ENCODE data around the gene ITGB8.
"Not testable (repeated sequence)": the region's sequence is repeated elsewhere in the genome, so short reads cannot be mapped to it uniquely, and the experiment has no call there.

ITGB8 gene

GRCh38 chr7:20388084-20388483, 57.4 kb downstream of the ITGB8 start:
- Histone ChIP-seq H2AFZ (ENCODE audit: low read length) (no peak overlapping the region), H3K27me3 (ENCODE audit: control insufficient read depth in 3 of 3, insufficient read depth in 3 of 3, low read depth in 1 of 3, low read length in 3 of 3) (no peaks in the 10 kb centered on the region), H3K27ac (replicated peaks; ENCODE audit: low read length) (no peak overlapping the region), H2BK120ac (ENCODE audit: low read depth, low read length) (no peak overlapping the region), H2BK5ac (ENCODE audit: low read length) (no peak overlapping the region), H3K4me3 (ENCODE audit: low read length in 2 of 2) (no peak overlapping the region), H3K9me3 (replicated peaks in 1 of 2; ENCODE audit: control insufficient read depth in 2 of 2, insufficient read depth in 1 of 2, low read depth in 1 of 2, low read length in 2 of 2) (peaks cover 0 to 4% of the 10 kb centered on the region in 2 donors), H3K18ac (ENCODE audit: low read length) (no peak overlapping the region), H4K91ac (ENCODE audit: low read depth, low read length, poor library complexity) (no peak overlapping the region), H3K14ac (ENCODE audit: low read length) (no peak overlapping the region), H2BK15ac (ENCODE audit: low read length) (no peak overlapping the region), H3K4ac (ENCODE audit: low read length) (no peak overlapping the region), H3K4me2 (ENCODE audit: insufficient read depth, low read length, poor library complexity, severe bottlenecking) (no peak overlapping the region), H4K8ac (ENCODE audit: low read depth, low read length) (no peak overlapping the region), H3K36me3 (replicated peaks in 1 of 2; ENCODE audit: control insufficient read depth in 2 of 2, insufficient read depth in 2 of 2, low read length in 2 of 2) (peaks cover 2 to 83% of the 10 kb centered on the region in 2 donors), H2AK5ac (ENCODE audit: low read depth, low read length) (no peak overlapping the region), H3K79me1 (ENCODE audit: low read depth, low read length) (no peaks in the 10 kb centered on the region), H3K9ac (ENCODE audit: low read depth, low read length, poor library complexity) (no peak overlapping the region), H2BK12ac (ENCODE audit: low read length) (no peak overlapping the region), H3K4me1 (ENCODE audit: control insufficient read depth in 2 of 2, insufficient read depth in 1 of 2, low read depth in 1 of 2, low read length in 2 of 2) (peaks cover 0 to 3% of the 10 kb centered on the region in 2 donors), H3K23ac (ENCODE audit: low read depth, low read length, poor library complexity) (no peak overlapping the region)
- no CpG with 5 or more reads among the region's 1 CpG for WGBS, 2 donors (ENCODE audit: extremely low coverage in 2 of 2, insufficient read length in 2 of 2, insufficient replicate concordance in 1 of 2)
- DNase-seq (ENCODE audit: low spot score) = no peak

GRCh38 chr7:20389192-20389591, 58.5 kb downstream of the ITGB8 start:
- DNase-seq (ENCODE audit: low spot score) = not testable (repeated sequence)
- no CpG with 5 or more reads among the region's 2 CpGs for WGBS, 2 donors (ENCODE audit: extremely low coverage in 2 of 2, insufficient read length in 2 of 2, insufficient replicate concordance in 1 of 2)

GRCh38 chr7:20393021-20393610, 62.4 kb downstream of the ITGB8 start:
- Histone ChIP-seq H2BK5ac (ENCODE audit: low read length) (no peak overlapping the region), H2AFZ (ENCODE audit: low read length) (no peak overlapping the region)

More at GRCh38 chr7:20389192-20389591, 58.5 kb downstream of the ITGB8 start:
- not testable (repeated sequence) for H3K4me2 ChIP-seq (ENCODE audit: insufficient read depth, low read length, poor library complexity, severe bottlenecking); H4K8ac ChIP-seq (ENCODE audit: low read depth, low read length); H3K27me3 ChIP-seq (ENCODE audit: control insufficient read depth in 3 of 3, insufficient read depth in 3 of 3, low read depth in 1 of 3, low read length in 3 of 3); H2AFZ ChIP-seq (ENCODE audit: low read length); H3K4me3 ChIP-seq (ENCODE audit: low read length in 2 of 2); H2AK5ac ChIP-seq (ENCODE audit: low read depth, low read length); H2BK120ac ChIP-seq (ENCODE audit: low read depth, low read length); H3K14ac ChIP-seq (ENCODE audit: low read length); H2BK12ac ChIP-seq (ENCODE audit: low read length); H3K4ac ChIP-seq (ENCODE audit: low read length); H3K18ac ChIP-seq (ENCODE audit: low read length); H2BK5ac ChIP-seq (ENCODE audit: low read length); H3K9ac ChIP-seq (ENCODE audit: low read depth, low read length, poor library complexity); H3K9me3 ChIP-seq (replicated peaks in 1 of 2; ENCODE audit: control insufficient read depth in 2 of 2, insufficient read depth in 1 of 2, low read depth in 1 of 2, low read length in 2 of 2); H3K79me1 ChIP-seq (ENCODE audit: low read depth, low read length); H3K4me1 ChIP-seq (ENCODE audit: control insufficient read depth in 2 of 2, insufficient read depth in 1 of 2, low read depth in 1 of 2, low read length in 2 of 2); H3K27ac ChIP-seq (replicated peaks; ENCODE audit: low read length); H3K23ac ChIP-seq (ENCODE audit: low read depth, low read length, poor library complexity); H2BK15ac ChIP-seq (ENCODE audit: low read length); H4K91ac ChIP-seq (ENCODE audit: low read depth, low read length, poor library complexity)
- peaks cover 4 to 83% of the 10 kb centered on the region in 2 donors for H3K36me3 ChIP-seq (replicated peaks in 1 of 2; ENCODE audit: control insufficient read depth in 2 of 2, insufficient read depth in 2 of 2, low read length in 2 of 2)

GRCh38 chr7:20393616-20394015, 62.9 kb downstream of the ITGB8 start:
- H3K4me2 ChIP-seq (ENCODE audit: insufficient read depth, low read length, poor library complexity, severe bottlenecking) = no peak overlapping the region
- no peak overlapping the region for H3K27ac ChIP-seq (replicated peaks; ENCODE audit: low read length)
- WGBS, 2 donors (ENCODE audit: extremely low coverage in 2 of 2, insufficient read length in 2 of 2, insufficient replicate concordance in 1 of 2) = no CpG with 5 or more reads among the region's 2 CpGs

More at GRCh38 chr7:20393021-20393610, 62.4 kb downstream of the ITGB8 start:
- no peaks in the 10 kb centered on the region for H3K9me3 ChIP-seq (replicated peaks in 1 of 2; ENCODE audit: control insufficient read depth in 2 of 2, insufficient read depth in 1 of 2, low read depth in 1 of 2, low read length in 2 of 2)
- H3K18ac ChIP-seq (ENCODE audit: low read length) = no peak overlapping the region
- no peak overlapping the region for H2AK5ac ChIP-seq (ENCODE audit: low read depth, low read length)
- no peak overlapping the region for H3K14ac ChIP-seq (ENCODE audit: low read length)
- peaks cover 4 to 83% of the 10 kb centered on the region in 2 donors for H3K36me3 ChIP-seq (replicated peaks in 1 of 2; ENCODE audit: control insufficient read depth in 2 of 2, insufficient read depth in 2 of 2, low read length in 2 of 2)
- no peak overlapping the region for H4K8ac ChIP-seq (ENCODE audit: low read depth, low read length)
- no peak overlapping the region for H3K4ac ChIP-seq (ENCODE audit: low read length)
- no peak overlapping the region for H3K4me3 ChIP-seq (ENCODE audit: low read length in 2 of 2)
- H2BK15ac ChIP-seq (ENCODE audit: low read length) = no peak overlapping the region
- no peak overlapping the region for H3K4me2 ChIP-seq (ENCODE audit: insufficient read depth, low read length, poor library complexity, severe bottlenecking)
- no peak overlapping the region for H4K91ac ChIP-seq (ENCODE audit: low read depth, low read length, poor library complexity)
- no peaks in the 10 kb centered on the region for H3K79me1 ChIP-seq (ENCODE audit: low read depth, low read length)
- H3K27me3 ChIP-seq (ENCODE audit: control insufficient read depth in 3 of 3, insufficient read depth in 3 of 3, low read depth in 1 of 3, low read length in 3 of 3) = no peaks in the 10 kb centered on the region
- no peaks in the 10 kb centered on the region for H3K4me1 ChIP-seq (ENCODE audit: control insufficient read depth in 2 of 2, insufficient read depth in 1 of 2, low read depth in 1 of 2, low read length in 2 of 2)
- no peak for DNase-seq (ENCODE audit: low spot score)
- no peak overlapping the region for H2BK12ac ChIP-seq (ENCODE audit: low read length)
- no CpG with 5 or more reads among the region's 2 CpGs for WGBS, 2 donors (ENCODE audit: extremely low coverage in 2 of 2, insufficient read length in 2 of 2, insufficient replicate concordance in 1 of 2)
- H2BK120ac ChIP-seq (ENCODE audit: low read depth, low read length) = no peak overlapping the region
- H3K23ac ChIP-seq (ENCODE audit: low read depth, low read length, poor library complexity) = no peak overlapping the region
- no peak overlapping the region for H3K9ac ChIP-seq (ENCODE audit: low read depth, low read length, poor library complexity)
- no peak overlapping the region for H3K27ac ChIP-seq (replicated peaks; ENCODE audit: low read length)

More at GRCh38 chr7:20393616-20394015, 62.9 kb downstream of the ITGB8 start:
- no peak for DNase-seq (ENCODE audit: low spot score)
- Histone ChIP-seq H2BK5ac (ENCODE audit: low read length) (no peak overlapping the region), H3K9me3 (replicated peaks in 1 of 2; ENCODE audit: control insufficient read depth in 2 of 2, insufficient read depth in 1 of 2, low read depth in 1 of 2, low read length in 2 of 2) (no peaks in the 10 kb centered on the region), H4K8ac (ENCODE audit: low read depth, low read length) (no peak overlapping the region), H2AFZ (ENCODE audit: low read length) (no peak overlapping the region), H3K18ac (ENCODE audit: low read length) (no peak overlapping the region), H2AK5ac (ENCODE audit: low read depth, low read length) (no peak overlapping the region), H3K23ac (ENCODE audit: low read depth, low read length, poor library complexity) (no peak overlapping the region), H3K4me1 (ENCODE audit: control insufficient read depth in 2 of 2, insufficient read depth in 1 of 2, low read depth in 1 of 2, low read length in 2 of 2) (no peaks in the 10 kb centered on the region), H2BK12ac (ENCODE audit: low read length) (no peak overlapping the region), H3K36me3 (replicated peaks in 1 of 2; ENCODE audit: control insufficient read depth in 2 of 2, insufficient read depth in 2 of 2, low read length in 2 of 2) (peaks cover 4 to 84% of the 10 kb centered on the region in 2 donors), H3K14ac (ENCODE audit: low read length) (no peak overlapping the region), H3K9ac (ENCODE audit: low read depth, low read length, poor library complexity) (no peak overlapping the region), H3K4me3 (ENCODE audit: low read length in 2 of 2) (no peak overlapping the region), H2BK15ac (ENCODE audit: low read length) (no peak overlapping the region), H3K4ac (ENCODE audit: low read length) (no peak overlapping the region), H3K27me3 (ENCODE audit: control insufficient read depth in 3 of 3, insufficient read depth in 3 of 3, low read depth in 1 of 3, low read length in 3 of 3) (no peaks in the 10 kb centered on the region), H3K79me1 (ENCODE audit: low read depth, low read length) (no peaks in the 10 kb centered on the region), H4K91ac (ENCODE audit: low read depth, low read length, poor library complexity) (no peak overlapping the region), H2BK120ac (ENCODE audit: low read depth, low read length) (no peak overlapping the region)

All from neuronal stem cell (in vitro differentiated cells).